ENCODE data around the gene BMP5. TPM values are rescaled to one million over a fixed set of nuclear protein-coding genes. Genes with fewer than 3 reads are reported as not detected.
A peak's percentile ranks its signal among the peaks of the same experiment; 100 is the strongest.

BMP5 gene
- total RNA-seq, 4 donors from 2014 or later = 1.8 to 3.9 (median 1.9) TPM

GRCh38 chr6:55822005-55822404 is 53.4 kb downstream of the BMP5 start:
- no peak for TF ChIP-seq POLR2A (IDR thresholded peaks at IDR 0.05)
- no peak for TF ChIP-seq CTCF (IDR thresholded peaks at IDR 0.05 in 4 of 5, conservative IDR thresholded peaks at IDR 0.05 in 1 of 5)
- H3K27me3 ChIP-seq = no peaks in the 10 kb centered on the region
- DNase-seq (no peak), ATAC-seq (no peak)
- no peak overlapping the region for H3K4me3 ChIP-seq
- H3K27ac ChIP-seq = no peak overlapping the region
- no peaks in the 10 kb centered on the region for H3K4me1 ChIP-seq
- intact Hi-C loops (cut with DNase I; ENCODE audit: low total_unique reads) = no loop called here
- in situ Hi-C loops (cut with MboI; ENCODE audit: low sequenced_read_pairs in 4 of 4) = no loop called here
- H3K36me3 ChIP-seq = no peaks in the 10 kb centered on the region
- no peaks in the 10 kb centered on the region for H3K9me3 ChIP-seq

GRCh38 chr6:55820696-55821095 is 54.7 kb downstream of the BMP5 start:
- Histone ChIP-seq H3K4me3 (no peak overlapping the region), H3K27me3 (no peaks in the 10 kb centered on the region), H3K4me1 (no peaks in the 10 kb centered on the region), H3K9me3 (no peaks in the 10 kb centered on the region), H3K36me3 (no peaks in the 10 kb centered on the region), H3K27ac (peak overlapping the region; percentile 7 to 48 (median 22))
- DNase-seq = no peak
- in situ Hi-C loops (cut with MboI; ENCODE audit: low sequenced_read_pairs in 4 of 4) = no loop called here
- intact Hi-C loops (cut with DNase I; ENCODE audit: low total_unique reads) = no loop called here
- ATAC-seq = peak in 1 of 2 donors; percentile 65
- no peak for TF ChIP-seq POLR2A (IDR thresholded peaks at IDR 0.05)
- TF ChIP-seq CTCF (IDR thresholded peaks at IDR 0.05 in 4 of 5, conservative IDR thresholded peaks at IDR 0.05 in 1 of 5) = no peak

- ATAC-seq = no peak
- Histone ChIP-seq H3K9me3 (no peaks in the 10 kb centered on the region), H3K4me1 (no peaks in the 10 kb centered on the region), H3K27ac (peak overlapping the region in 3 of 4 donors; percentile 28 to 48 (median 47)), H3K27me3 (no peaks in the 10 kb centered on the region), H3K36me3 (no peaks in the 10 kb centered on the region), H3K4me3 (no peak overlapping the region)
- in situ Hi-C loops (cut with MboI; ENCODE audit: low sequenced_read_pairs in 4 of 4) = no loop called here
- intact Hi-C loops (cut with DNase I; ENCODE audit: low total_unique reads) = no loop called here
- TF ChIP-seq CTCF (IDR thresholded peaks at IDR 0.05 in 4 of 5, conservative IDR thresholded peaks at IDR 0.05 in 1 of 5) (no peak), POLR2A (IDR thresholded peaks at IDR 0.05) (no peak)
- no peak for DNase-seq
Measured at GRCh38 chr6:55819811-55820210, 55.6 kb downstream of the BMP5 start.

GRCh38 chr6:55818482-55818881 is 56.9 kb downstream of the BMP5 start:
- H3K4me3 ChIP-seq = no peak overlapping the region
- ATAC-seq (peak in 1 of 2 donors; percentile 42), DNase-seq (no peak)
- H3K27ac ChIP-seq = peak overlapping the region; percentile 34 to 48 (median 42)
- TF ChIP-seq POLR2A (IDR thresholded peaks at IDR 0.05) (no peak), CTCF (IDR thresholded peaks at IDR 0.05 in 4 of 5, conservative IDR thresholded peaks at IDR 0.05 in 1 of 5) (no peak)
- in situ Hi-C loops (cut with MboI; ENCODE audit: low sequenced_read_pairs in 4 of 4) = no loop called here
- no peaks in the 10 kb centered on the region for H3K27me3 ChIP-seq
- intact Hi-C loops (cut with DNase I; ENCODE audit: low total_unique reads) = no loop called here
- H3K4me1 ChIP-seq = no peaks in the 10 kb centered on the region
- no peaks in the 10 kb centered on the region for H3K9me3 ChIP-seq
- H3K36me3 ChIP-seq = no peaks in the 10 kb centered on the region

- in situ Hi-C loops (cut with MboI; ENCODE audit: low sequenced_read_pairs in 4 of 4) (no loop called here), intact Hi-C loops (cut with DNase I; ENCODE audit: low total_unique reads) (no loop called here)
- ATAC-seq = no peak
- H3K36me3 ChIP-seq = no peaks in the 10 kb centered on the region
- no peaks in the 10 kb centered on the region for H3K4me1 ChIP-seq
- DNase-seq = no peak
- TF ChIP-seq CTCF (IDR thresholded peaks at IDR 0.05 in 4 of 5, conservative IDR thresholded peaks at IDR 0.05 in 1 of 5) (no peak), POLR2A (IDR thresholded peaks at IDR 0.05) (no peak)
- H3K9me3 ChIP-seq = no peaks in the 10 kb centered on the region
- H3K27me3 ChIP-seq = no peaks in the 10 kb centered on the region
- H3K4me3 ChIP-seq = no peak overlapping the region
- H3K27ac ChIP-seq = no peak overlapping the region
Measured at GRCh38 chr6:55812509-55812908, 62.9 kb downstream of the BMP5 start.
